OCI-LY7 (cell line): ENCODE measurements around the gene IRX1. TPM values are rescaled to one million over a fixed set of nuclear protein-coding genes. Genes with fewer than 3 reads are reported as not detected.

Experiments
- BruUV-seq: library from RNA; stranded (reverse); fragments of 400-500 nt; replicated peaks from 2 replicates; lab custom pipeline; 2021; lab: Mats Ljungman, UMichigan
- CTCF ChIA-PET: fragments of 300-600 bp; sonication (Branson Sonifier 250); formaldehyde crosslinking; loops from one replicate; lab custom pipeline; 2022; ENCODE audit warnings: antibody characterized with exemption; ENCODE audit not compliant: unreplicated experiment; lab: Charles Lee
- POLR2A ChIA-PET: fragments of 300-600 bp; sonication (Branson Sonifier 250); formaldehyde crosslinking; loops from one replicate; lab custom pipeline; 2022; ENCODE audit warnings: antibody characterized with exemption; lab: Charles Lee
- DNase-seq: peaks from one replicate; pipeline ENCODE4 v3.0.0-alpha.2; 2015; ENCODE audit warnings: low spot score
- H2AFZ ChIP-seq: fragments of 200-600 bp; sonication (generic), shearing (Covaris generic); 2 replicates; pipeline ENCODE4 v1.6.1; 2014; ENCODE audit warnings: mild to moderate bottlenecking, antibody characterized with exemption, low read length, moderate library complexity
- H3K27ac ChIP-seq: fragments of 200-600 bp; sonication (generic); 2 replicates; pipeline ENCODE4 v1.5.1; 2014; ENCODE audit warnings: mixed run types, low read depth, mild to moderate bottlenecking, moderate library complexity, low read length, inconsistent platforms; ENCODE audit not compliant: poor library complexity, severe bottlenecking
- H3K36me3 ChIP-seq: fragments of 200-600 bp; sonication (generic); 2 replicates; pipeline ENCODE4 v1.6.1; 2014; ENCODE audit warnings: mild to moderate bottlenecking, antibody characterized with exemption, low read length, moderate library complexity, mixed read lengths; ENCODE audit not compliant: insufficient read depth
- H3K4me1 ChIP-seq: fragments of 200-600 bp; sonication (generic); 2 replicates; pipeline ENCODE4 v1.5.1; 2014; ENCODE audit warnings: mild to moderate bottlenecking, low read length; ENCODE audit not compliant: insufficient read depth, poor library complexity, severe bottlenecking
- H3K4me2 ChIP-seq: fragments of 200-600 bp; sonication (generic); 2 replicates; pipeline ENCODE4 v1.6.1; 2014; ENCODE audit warnings: mild to moderate bottlenecking, low read length
- H3K4me3 ChIP-seq: fragments of 200-600 bp; sonication (generic); 2 replicates; pipeline ENCODE4 v1.5.1; 2014; ENCODE audit warnings: mild to moderate bottlenecking, low read depth, low read length; ENCODE audit not compliant: poor library complexity, severe bottlenecking
- H3K79me2 ChIP-seq: fragments of 200-600 bp; sonication (generic); 2 replicates; pipeline ENCODE4 v1.6.1; 2016; ENCODE audit warnings: low read depth, mild to moderate bottlenecking, low read length, moderate library complexity, mixed read lengths; ENCODE audit not compliant: insufficient read depth
- H3K9me2 ChIP-seq: fragments of 200-600 bp; sonication (generic); 2 replicates; pipeline ENCODE4 v1.6.1; 2016; ENCODE audit warnings: mild to moderate bottlenecking, low read length, mixed read lengths; ENCODE audit not compliant: insufficient read depth
- H3K9me3 ChIP-seq: fragments of 200-600 bp; sonication (generic); 2 replicates; pipeline ENCODE4 v1.6.1; 2014; ENCODE audit warnings: mild to moderate bottlenecking, mixed run types, low read length, mixed read lengths
- H4K20me1 ChIP-seq: fragments of 200-600 bp; sonication (generic); 2 replicates; pipeline ENCODE4 v1.6.1; 2014; ENCODE audit warnings: mild to moderate bottlenecking, antibody characterized with exemption, low read length, moderate library complexity, mixed read lengths; ENCODE audit not compliant: insufficient read depth
- CTCF ChIP-seq: fragments of 200-600 bp; sonication (generic); conservative IDR thresholded peaks from 2 replicates; pipeline ENCODE4 v1.5.1; 2014; ENCODE audit warnings: mild to moderate bottlenecking, antibody characterized with exemption, low read length, moderate library complexity, mixed read lengths
- EZH2phosphoT487 ChIP-seq: fragments of 200-600 bp; sonication (generic); IDR thresholded peaks from 2 replicates; pipeline ENCODE4 v1.6.1; 2018; ENCODE audit warnings: low read depth, borderline replicate concordance, mild to moderate bottlenecking, mixed run types, antibody characterized with exemption, low read length, moderate library complexity, mixed read lengths
- intact Hi-C: fragments of 100-400 bp; cut with micrococcal nuclease; formaldehyde crosslinking; loops from one replicate; pipeline ENCODE4 v1.10.0; 2022; ENCODE audit not compliant: unreplicated experiment
- total RNA-seq, 2 experiments: library from RNA; depleted of rRNA in 1 of 2; stranded (reverse); fragments of >200 nt in 1 of 2; shearing (Covaris generic) in 1 of 2; gene quantifications; 2 replicates each; pipeline ENCODE4 v1.2.3, GENCODE V29; 2014 to 2022

The IRX1 gene
- total RNA-seq, 2 experiments from 2014 or later: not detected

- Histone ChIP-seq H3K4me3 (no peak overlapping the region), H3K79me2 (no peaks in the 10 kb centered on the region), H3K9me3 (no peaks in the 10 kb centered on the region), H3K4me2 (no peak overlapping the region), H3K4me1 (no peaks in the 10 kb centered on the region), H2AFZ (no peak overlapping the region), H3K36me3 (no peaks in the 10 kb centered on the region), H3K27ac (no peak overlapping the region), H4K20me1 (no peaks in the 10 kb centered on the region), H3K9me2 (no peaks in the 10 kb centered on the region)
- no peak for DNase-seq
- ChIA-PET CTCF (no interaction called here), POLR2A (no interaction called here)
- TF ChIP-seq EZH2phosphoT487: no peak
- TF ChIP-seq CTCF: no peak
- intact Hi-C loops: no loop called here
- BruUV-seq: no TSS peak
Observed at GRCh38 chr5:3642231-3642630, 46.6 kb downstream of the IRX1 start.

GRCh38 chr5:3650320-3650719, 54.7 kb downstream of the IRX1 start:
- BruUV-seq: no TSS peak
- intact Hi-C loops: no loop called here
- CTCF ChIA-PET: no interaction called here
- POLR2A ChIA-PET: no interaction called here
- no peak overlapping the region for H2AFZ ChIP-seq
- H3K36me3 ChIP-seq: no peaks in the 10 kb centered on the region
- H3K9me3 ChIP-seq: no peaks in the 10 kb centered on the region
- H3K4me2 ChIP-seq: no peak overlapping the region
- H3K79me2 ChIP-seq: no peaks in the 10 kb centered on the region
- DNase-seq: no peak
- H3K4me1 ChIP-seq: no peaks in the 10 kb centered on the region
- TF ChIP-seq EZH2phosphoT487 (no peak), CTCF (no peak)
- H3K4me3 ChIP-seq: no peak overlapping the region
- H3K27ac ChIP-seq: no peak overlapping the region
- no peaks in the 10 kb centered on the region for H3K9me2 ChIP-seq
- H4K20me1 ChIP-seq: no peaks in the 10 kb centered on the region

GRCh38 chr5:3650868-3651267, 55.2 kb downstream of the IRX1 start:
- Histone ChIP-seq H3K9me2 (no peaks in the 10 kb centered on the region), H3K27ac (no peak overlapping the region), H3K4me2 (no peak overlapping the region), H2AFZ (no peak overlapping the region), H3K79me2 (no peaks in the 10 kb centered on the region), H4K20me1 (no peaks in the 10 kb centered on the region), H3K4me3 (no peak overlapping the region), H3K36me3 (no peaks in the 10 kb centered on the region), H3K9me3 (no peaks in the 10 kb centered on the region), H3K4me1 (no peaks in the 10 kb centered on the region)
- no peak for DNase-seq
- ChIA-PET POLR2A (no interaction called here), CTCF (no interaction called here)
- TF ChIP-seq CTCF (no peak), EZH2phosphoT487 (no peak)
- BruUV-seq: no TSS peak
- intact Hi-C loops: no loop called here
